Spleen (tissue), 11 donors: Measurements from ENCODE around the gene SH3BP4. TPM values are rescaled to one million over a fixed set of nuclear protein-coding genes. Genes with fewer than 3 reads are reported as not detected.
A peak's percentile ranks its signal among the peaks of the same experiment; 100 is the strongest.

Source experiments
- DNase-seq: peaks from one replicate; pipeline ENCODE4 v3.0.0-alpha.2; 2020
- H3K27ac ChIP-seq, 8 donors: fragments of 200-600 bp; sonication (generic) in 7 of 8; 1 replicate in 4 of 8; 2 replicates in 4 of 8; pipeline versions ENCODE4 v1.5.0 to v1.8.0; 2016 to 2021; ENCODE audit warnings: inconsistent platforms in 4 of 8, mild to moderate bottlenecking in 4 of 8, moderate library complexity in 1 of 8
- H3K27me3 ChIP-seq, 7 donors: fragments of 200-600 bp; sonication (generic) in 6 of 7; replicated peaks in 1 of 7; 1 replicate in 4 of 7; 2 replicates in 3 of 7; pipeline versions ENCODE4 v1.5.0 to v1.8.0; 2016 to 2021; ENCODE audit warnings: inconsistent platforms in 3 of 7, mild to moderate bottlenecking in 1 of 7
- H3K36me3 ChIP-seq, 6 donors: fragments of 200-600 bp; sonication (generic) in 5 of 6; 1 replicate in 4 of 6; 2 replicates in 2 of 6; pipeline versions ENCODE4 v1.5.0 to v1.8.0; 2016 to 2021; ENCODE audit warnings: inconsistent platforms in 2 of 6
- H3K4me1 ChIP-seq, 6 donors: fragments of 200-600 bp; sonication (generic) in 5 of 6; 1 replicate in 3 of 6; 2 replicates in 3 of 6; pipeline versions ENCODE4 v1.5.0 to v1.8.0; 2016 to 2021; ENCODE audit warnings: inconsistent platforms in 3 of 6
- H3K4me3 ChIP-seq, 8 donors: fragments of 200-600 bp; sonication (generic) in 7 of 8; 1 replicate in 4 of 8; 2 replicates in 4 of 8; pipeline versions ENCODE4 v1.5.0 to v1.8.0; 2016 to 2021; ENCODE audit warnings: inconsistent platforms in 4 of 8, mild to moderate bottlenecking in 4 of 8, moderate library complexity in 2 of 8
- H3K9me3 ChIP-seq, 8 donors: fragments of 200-600 bp; sonication (generic) in 7 of 8; 1 replicate in 4 of 8; 2 replicates in 4 of 8; pipeline versions ENCODE4 v1.5.0 to v1.8.0; 2016 to 2021; ENCODE audit warnings: inconsistent platforms in 4 of 8
- POLR2A ChIP-seq, 3 donors: fragments of 450-650 bp; IDR thresholded peaks; one replicate each; pipeline ENCODE4 v1.5.1; 2017; ENCODE audit warnings: antibody characterized with exemption in 3 of 3, mild to moderate bottlenecking in 1 of 3
- POLR2AphosphoS5 ChIP-seq, 3 donors: sonication (generic); formaldehyde crosslinking; IDR thresholded peaks; one replicate each; pipeline ENCODE4 v1.5.1; 2017; ENCODE audit warnings: antibody characterized with exemption in 3 of 3
- WGBS, 5 donors: extraction: QIAGEN DNeasy Blood & Tissue Kit in 3 of 5; methylation state at CpG; one replicate each; pipeline versions ENCODE4 v1.1.5 to v1.1.7; 2013 to 2018; 5-methylcytosine and 5-hydroxymethylcytosine counted together
- intact Hi-C: fragments of 100-400 bp; cut with DNase I; formaldehyde crosslinking; loops from one replicate; pipeline ENCODE4 v1.15.0; 2023; ENCODE audit warnings: low total_unique reads
- polyA plus RNA-seq, 3 donors: library from polyadenylated mRNA; stranded (reverse); fragments of 200-250 nt; gene quantifications; one replicate each; pipeline ENCODE4 v1.2.1, GENCODE V29; 2013
- total RNA-seq, 7 donors: library from RNA; depleted of rRNA in 3 of 7; stranded (reverse); fragments of >200 nt in 3 of 7; fragmentation: NEBNext Ultra II Directional in 4 of 7; extraction: Animal tissue kit (Norgen Biotek cat#: 25700) in 4 of 7; gene quantifications; one replicate each; pipeline versions ENCODE4 v1.1.0 to v1.2.1, GENCODE V29; 2016 to 2021
- TF ChIP-seq, protein P1 (sequence below), 11 experiments: fragments of 200-600 bp in 7 of 11; fragments of 450-650 bp in 4 of 11; sonication (generic) in 4 of 11; IDR thresholded peaks in 8 of 11; conservative IDR thresholded peaks in 3 of 11; 1 replicate in 7 of 11; 2 replicates in 4 of 11; pipeline versions ENCODE4 v1.4.0 to v1.8.0; 2016 to 2021; ENCODE audit warnings: antibody characterized with exemption in 11 of 11, inconsistent platforms in 4 of 11, mild to moderate bottlenecking in 1 of 11
- donor health status: healthy with polysubstance abuse.
- donor health status: DM: no; HTN: no; CAD: no; lungs with moderate emphysema.
- donor health status: DM: no; HTN: no; CAD: no.
- donor health status: Bipolar disorder and iron deficiency.
- donor health status: healthy.
- donor health status: DM: no; HTN: no; CAD: no.
- donor health status: DM: yes; HTN: yes; CAD: no.

SH3BP4 gene
- total and polyA plus RNA-seq, 10 donors, result 2.3 to 21.0 (median 12.4) TPM

DNA sequence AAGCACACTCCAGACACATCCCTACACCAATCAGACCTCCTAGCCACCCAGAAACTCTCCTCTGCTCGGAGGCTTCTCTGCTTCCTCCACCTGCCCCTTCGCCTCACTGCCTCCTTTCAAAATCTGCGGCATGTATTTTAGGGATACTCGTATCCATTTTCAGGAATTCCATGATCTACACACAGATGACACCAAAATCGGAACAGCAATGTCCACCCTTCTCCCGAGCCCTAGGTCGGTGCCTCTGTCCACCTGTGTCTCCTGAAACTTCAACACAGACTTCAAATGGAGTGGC is 1.4 kb upstream of the SH3BP4 start:
- H3K27me3 ChIP-seq, result peaks cover 0 to 85% (median 27%) of the 10 kb centered on the region in 7 donors
- H3K4me1 ChIP-seq, result peaks cover 4 to 43% (median 26%) of the 10 kb centered on the region in 6 donors
- intact Hi-C loops, result no loop called here
- H3K9me3 ChIP-seq, result no peaks in the 10 kb centered on the region
- no peak overlapping the region for H3K27ac ChIP-seq
- TF ChIP-seq POLR2A (IDR thresholded peaks at IDR 0.05), result no peak
- TF ChIP-seq, protein P1, sequence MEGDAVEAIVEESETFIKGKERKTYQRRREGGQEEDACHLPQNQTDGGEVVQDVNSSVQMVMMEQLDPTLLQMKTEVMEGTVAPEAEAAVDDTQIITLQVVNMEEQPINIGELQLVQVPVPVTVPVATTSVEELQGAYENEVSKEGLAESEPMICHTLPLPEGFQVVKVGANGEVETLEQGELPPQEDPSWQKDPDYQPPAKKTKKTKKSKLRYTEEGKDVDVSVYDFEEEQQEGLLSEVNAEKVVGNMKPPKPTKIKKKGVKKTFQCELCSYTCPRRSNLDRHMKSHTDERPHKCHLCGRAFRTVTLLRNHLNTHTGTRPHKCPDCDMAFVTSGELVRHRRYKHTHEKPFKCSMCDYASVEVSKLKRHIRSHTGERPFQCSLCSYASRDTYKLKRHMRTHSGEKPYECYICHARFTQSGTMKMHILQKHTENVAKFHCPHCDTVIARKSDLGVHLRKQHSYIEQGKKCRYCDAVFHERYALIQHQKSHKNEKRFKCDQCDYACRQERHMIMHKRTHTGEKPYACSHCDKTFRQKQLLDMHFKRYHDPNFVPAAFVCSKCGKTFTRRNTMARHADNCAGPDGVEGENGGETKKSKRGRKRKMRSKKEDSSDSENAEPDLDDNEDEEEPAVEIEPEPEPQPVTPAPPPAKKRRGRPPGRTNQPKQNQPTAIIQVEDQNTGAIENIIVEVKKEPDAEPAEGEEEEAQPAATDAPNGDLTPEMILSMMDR (IDR thresholded peaks at IDR 0.05 in 8 of 11, conservative IDR thresholded peaks at IDR 0.05 in 3 of 11), result no peak
- TF ChIP-seq POLR2AphosphoS5 (IDR thresholded peaks at IDR 0.05), result no peak
- 83 to 91% (median 88%) methylated on average over 7 of the region's 7 CpGs for WGBS, 5 donors
- H3K36me3 ChIP-seq, result no peaks in the 10 kb centered on the region
- DNase-seq, result peak; percentile 61
- peak overlapping the region in 1 of 8 donors; percentile 59 for H3K4me3 ChIP-seq

DNA sequence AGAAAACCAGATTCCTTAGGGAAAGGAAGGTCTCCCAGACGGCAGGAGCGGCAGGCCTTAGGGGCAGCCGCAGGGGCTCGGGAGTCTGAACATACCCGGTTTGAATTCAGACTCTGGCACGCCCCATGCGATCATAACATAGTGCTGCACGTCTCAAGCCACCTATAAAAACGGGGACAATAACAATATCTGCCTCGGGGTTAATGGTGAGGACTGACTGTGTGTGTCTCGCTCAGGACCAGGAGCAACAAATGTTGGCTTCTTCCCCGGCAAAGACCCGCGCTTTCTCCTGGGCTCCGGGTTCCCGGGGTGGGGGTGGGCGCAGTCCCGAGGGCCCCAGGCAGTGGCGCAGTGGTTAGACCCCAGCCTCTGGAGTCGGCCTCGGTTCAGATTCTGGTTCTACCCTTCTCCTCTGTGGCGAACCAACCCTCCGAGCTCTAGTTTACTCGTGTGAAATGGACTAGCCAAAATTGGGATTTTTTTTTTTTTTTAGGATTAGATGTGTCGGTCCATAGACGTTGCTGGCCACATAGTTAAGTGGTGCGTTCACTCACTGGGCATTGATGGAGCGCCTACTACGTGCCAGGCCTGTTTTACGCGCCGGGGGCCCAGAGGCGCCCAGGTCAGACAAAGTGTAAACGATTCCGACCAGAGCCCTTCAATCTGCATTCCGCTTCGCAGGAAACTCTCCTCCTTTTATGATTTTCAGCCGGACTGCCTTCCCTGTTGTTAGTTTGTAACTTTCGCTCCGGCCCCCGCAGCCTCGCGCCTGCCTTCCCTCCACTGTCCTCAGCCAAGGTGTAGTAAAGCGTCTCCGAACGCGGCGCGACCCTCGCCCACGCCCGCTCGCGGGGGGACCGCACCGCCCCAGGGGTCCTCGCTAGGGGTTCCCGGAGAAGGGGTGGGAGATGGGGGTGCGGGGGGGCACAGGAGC is 820 bp upstream of the SH3BP4 start:
- no peaks in the 10 kb centered on the region for H3K36me3 ChIP-seq
- no peaks in the 10 kb centered on the region for H3K9me3 ChIP-seq
- H3K27me3 ChIP-seq, result peaks cover 0 to 86% (median 27%) of the 10 kb centered on the region in 7 donors
- H3K4me1 ChIP-seq, result peaks cover 4 to 43% (median 26%) of the 10 kb centered on the region in 6 donors
- intact Hi-C loops, result no loop called here
- DNase-seq, result peak; percentile 67
- H3K4me3 ChIP-seq, result peak overlapping the region; percentile 45 to 79 (median 60)
- WGBS, 5 donors, result 8 to 17% (median 14%) methylated on average over 49 to 59 of the region's 59 CpGs
- peak overlapping the region in 6 of 8 donors; percentile 65 to 80 (median 76) for H3K27ac ChIP-seq
- no peak for TF ChIP-seq POLR2AphosphoS5 (IDR thresholded peaks at IDR 0.05)
- TF ChIP-seq, protein P1 (IDR thresholded peaks at IDR 0.05 in 8 of 11, conservative IDR thresholded peaks at IDR 0.05 in 3 of 11), result no peak
- no peak for TF ChIP-seq POLR2A (IDR thresholded peaks at IDR 0.05)

DNA sequence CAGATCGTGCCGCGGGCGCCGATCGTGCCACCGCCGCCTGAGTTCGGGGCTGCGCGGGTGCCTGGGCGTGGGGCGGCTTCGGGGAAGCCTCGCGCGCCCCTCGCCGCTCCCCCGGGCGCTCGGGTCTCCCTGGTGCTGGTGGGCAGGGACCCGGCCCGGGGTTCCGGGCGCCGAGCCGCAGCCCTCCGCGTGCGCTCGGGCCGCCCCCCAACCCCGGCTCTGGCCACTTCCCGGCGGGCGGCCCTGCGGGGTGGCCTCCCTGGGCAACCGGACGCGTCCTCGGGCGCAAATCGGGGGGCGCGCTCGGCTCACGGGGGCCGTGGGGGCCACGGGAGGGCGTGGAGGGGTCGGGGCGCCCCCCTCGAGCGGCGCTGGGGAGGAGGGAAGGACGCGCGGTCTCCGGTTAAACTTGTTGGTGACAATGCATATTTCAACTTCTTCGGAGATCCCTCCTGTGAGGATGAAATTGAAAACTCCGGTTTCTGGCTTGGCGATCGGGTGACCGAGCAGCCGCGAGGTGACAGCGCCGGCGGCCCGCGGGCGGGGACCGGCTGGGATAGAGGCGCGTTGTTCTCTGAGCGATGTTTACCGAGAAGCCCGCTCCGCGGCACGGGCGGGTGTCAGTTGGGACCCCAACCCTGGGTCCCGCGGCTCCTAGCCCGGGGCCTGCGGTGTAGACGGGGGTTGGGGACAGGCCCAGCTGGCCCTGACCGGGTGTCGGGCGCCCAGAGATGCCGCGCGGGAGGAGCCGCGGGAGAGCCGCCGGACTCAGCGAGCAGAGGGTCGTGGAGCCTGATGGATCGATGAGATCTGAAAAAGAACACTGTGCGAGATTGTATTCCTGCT is 676 bp downstream of the SH3BP4 start:
- DNase-seq, result peak; percentile 76
- peak overlapping the region; percentile 47 to 79 (median 56) for H3K4me3 ChIP-seq
- peaks cover 0 to 77% (median 27%) of the 10 kb centered on the region in 7 donors for H3K27me3 ChIP-seq
- intact Hi-C loops, result no loop called here
- WGBS, 5 donors, result 1 to 9% (median 2%) methylated on average over 20 to 102 of the region's 102 CpGs
- H3K4me1 ChIP-seq, result peaks cover 4 to 43% (median 26%) of the 10 kb centered on the region in 6 donors
- TF ChIP-seq POLR2AphosphoS5 (IDR thresholded peaks at IDR 0.05), result peak in 1 of 3 donors; percentile 53
- TF ChIP-seq POLR2A (IDR thresholded peaks at IDR 0.05), result no peak
- TF ChIP-seq, protein P1 (IDR thresholded peaks at IDR 0.05 in 8 of 11, conservative IDR thresholded peaks at IDR 0.05 in 3 of 11), result no peak
- H3K9me3 ChIP-seq, result no peaks in the 10 kb centered on the region
- no peaks in the 10 kb centered on the region for H3K36me3 ChIP-seq
- H3K27ac ChIP-seq, result peak overlapping the region; percentile 35 to 83 (median 74)
